ENCODE measurements around the gene PXYLP1. TPM values are rescaled to one million over a fixed set of nuclear protein-coding genes. Genes with fewer than 3 reads are reported as not detected.
"Not testable (repeated sequence)": the region's sequence is repeated elsewhere in the genome, so short reads cannot be mapped to it uniquely, and the experiment has no call there.

The PXYLP1 gene
- total RNA-seq, 2 donors from 2014 or later, result 12.0 to 15.3 TPM

DNA sequence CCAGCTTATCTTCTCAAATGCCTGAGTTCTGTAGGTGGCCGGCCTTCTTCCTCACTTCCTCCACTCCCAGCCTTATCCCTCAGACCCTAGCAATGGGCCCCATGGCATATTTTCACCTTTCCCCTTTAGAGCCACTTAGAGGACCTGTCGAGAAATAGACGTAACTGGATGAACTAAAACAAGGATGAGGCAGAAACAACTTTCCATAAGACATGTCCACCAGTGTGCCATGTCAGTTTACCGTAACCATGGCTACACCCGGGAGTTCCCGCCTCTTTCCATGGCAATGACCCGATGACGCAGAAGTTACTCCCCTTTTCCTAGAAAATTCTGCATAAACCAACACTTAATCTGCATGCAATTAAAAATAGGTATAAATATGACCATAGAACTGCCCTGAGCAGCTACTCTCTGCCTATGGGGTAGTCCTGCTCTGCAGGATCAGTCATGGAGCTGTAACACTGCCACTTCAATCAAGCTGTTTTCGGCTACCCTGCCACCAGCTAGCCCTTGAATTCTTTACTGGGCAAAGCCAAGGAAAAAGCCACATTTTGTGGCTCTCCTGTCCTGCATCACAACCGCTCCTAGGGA lies 81.6 kb downstream of the PXYLP1 start:
- no peak for DNase-seq (ENCODE audit: low spot score)
- Histone ChIP-seq H3K4me1 (replicated peaks) (no peaks in the 10 kb centered on the region), H3K36me3 (no peaks in the 10 kb centered on the region), H3K4me3 (no peak overlapping the region), H3K27me3 (replicated peaks; ENCODE audit: insufficient read depth) (no peaks in the 10 kb centered on the region), H3K27ac (no peak overlapping the region), H3K9me3 (no peaks in the 10 kb centered on the region)
- TF ChIP-seq POLR2A (IDR thresholded peaks at IDR 0.05), result no peak
- no peak for TF ChIP-seq POLR2AphosphoS5 (IDR thresholded peaks at IDR 0.05)
- TF ChIP-seq, protein P1, sequence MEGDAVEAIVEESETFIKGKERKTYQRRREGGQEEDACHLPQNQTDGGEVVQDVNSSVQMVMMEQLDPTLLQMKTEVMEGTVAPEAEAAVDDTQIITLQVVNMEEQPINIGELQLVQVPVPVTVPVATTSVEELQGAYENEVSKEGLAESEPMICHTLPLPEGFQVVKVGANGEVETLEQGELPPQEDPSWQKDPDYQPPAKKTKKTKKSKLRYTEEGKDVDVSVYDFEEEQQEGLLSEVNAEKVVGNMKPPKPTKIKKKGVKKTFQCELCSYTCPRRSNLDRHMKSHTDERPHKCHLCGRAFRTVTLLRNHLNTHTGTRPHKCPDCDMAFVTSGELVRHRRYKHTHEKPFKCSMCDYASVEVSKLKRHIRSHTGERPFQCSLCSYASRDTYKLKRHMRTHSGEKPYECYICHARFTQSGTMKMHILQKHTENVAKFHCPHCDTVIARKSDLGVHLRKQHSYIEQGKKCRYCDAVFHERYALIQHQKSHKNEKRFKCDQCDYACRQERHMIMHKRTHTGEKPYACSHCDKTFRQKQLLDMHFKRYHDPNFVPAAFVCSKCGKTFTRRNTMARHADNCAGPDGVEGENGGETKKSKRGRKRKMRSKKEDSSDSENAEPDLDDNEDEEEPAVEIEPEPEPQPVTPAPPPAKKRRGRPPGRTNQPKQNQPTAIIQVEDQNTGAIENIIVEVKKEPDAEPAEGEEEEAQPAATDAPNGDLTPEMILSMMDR (IDR thresholded peaks at IDR 0.05), result no peak
- intact Hi-C loops (cut with DNase I), result loop anchor here (5.0 kb wide), 2 partner anchors 44 to 244 kb away; no protein-coding TSS in a partner anchor
- 91% methylated on average over 10 of the region's 10 CpGs for WGBS

DNA sequence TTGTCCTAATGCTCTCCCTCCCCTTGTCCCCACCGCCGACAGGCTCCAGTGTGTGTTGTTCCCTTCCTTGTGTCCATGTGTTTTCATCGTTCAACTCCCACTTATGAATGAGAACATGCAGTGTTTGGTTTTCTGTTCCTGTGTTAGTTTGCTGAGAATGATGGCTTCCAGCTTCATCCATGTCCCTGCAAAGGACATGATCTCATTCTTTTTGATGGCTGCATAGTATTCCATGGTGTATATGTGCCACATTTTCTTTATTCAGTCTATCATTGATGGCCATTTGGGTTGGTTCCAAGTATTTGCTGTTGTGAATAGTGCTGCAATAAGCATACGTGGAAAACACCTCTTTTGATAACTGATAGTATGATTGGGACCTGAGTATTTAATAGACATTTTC lies 82.8 kb downstream of the PXYLP1 start:
- H3K27ac ChIP-seq; H3K9me3 ChIP-seq; H3K36me3 ChIP-seq; H3K4me3 ChIP-seq; DNase-seq (ENCODE audit: low spot score); H3K4me1 ChIP-seq (replicated peaks); H3K27me3 ChIP-seq (replicated peaks; ENCODE audit: insufficient read depth): not testable (repeated sequence)
- intact Hi-C loops (cut with DNase I), result loop anchor here (5.0 kb wide), 2 partner anchors 43 to 243 kb away; no protein-coding TSS in a partner anchor
- WGBS, result 91% methylated on average over 4 of the region's 4 CpGs

DNA sequence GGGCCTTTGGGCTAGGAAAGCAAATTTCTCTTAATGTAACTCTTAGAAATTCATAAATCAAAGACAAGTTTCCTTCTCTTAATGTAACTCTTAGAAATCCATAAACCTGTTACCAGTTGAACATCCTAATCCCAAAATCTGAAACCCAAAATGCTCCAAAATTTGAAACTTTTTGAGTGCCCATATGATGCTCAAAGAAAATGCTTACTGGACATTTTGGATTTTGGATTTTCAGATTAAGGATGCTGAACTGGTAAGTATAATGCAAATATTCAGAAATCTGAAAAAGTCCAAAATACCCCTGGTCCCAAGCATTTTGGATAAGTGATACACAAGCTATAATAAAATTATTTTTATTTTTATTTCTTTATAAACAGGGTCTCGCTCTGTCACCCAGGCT lies 85.2 kb downstream of the PXYLP1 start:
- DNase-seq (ENCODE audit: low spot score), result no peak
- no peaks in the 10 kb centered on the region for H3K9me3 ChIP-seq
- H3K27ac ChIP-seq, result no peak overlapping the region
- H3K27me3 ChIP-seq (replicated peaks; ENCODE audit: insufficient read depth), result no peaks in the 10 kb centered on the region
- no peak for TF ChIP-seq POLR2AphosphoS5 (IDR thresholded peaks at IDR 0.05)
- TF ChIP-seq, protein P1 (IDR thresholded peaks at IDR 0.05), result no peak
- no peak for TF ChIP-seq POLR2A (IDR thresholded peaks at IDR 0.05)
- no peak overlapping the region for H3K4me3 ChIP-seq
- 97% methylated on average over 1 of the region's 1 CpG for WGBS
- intact Hi-C loops (cut with DNase I), result no loop called here
- H3K36me3 ChIP-seq, result no peaks in the 10 kb centered on the region
- no peaks in the 10 kb centered on the region for H3K4me1 ChIP-seq (replicated peaks)

DNA sequence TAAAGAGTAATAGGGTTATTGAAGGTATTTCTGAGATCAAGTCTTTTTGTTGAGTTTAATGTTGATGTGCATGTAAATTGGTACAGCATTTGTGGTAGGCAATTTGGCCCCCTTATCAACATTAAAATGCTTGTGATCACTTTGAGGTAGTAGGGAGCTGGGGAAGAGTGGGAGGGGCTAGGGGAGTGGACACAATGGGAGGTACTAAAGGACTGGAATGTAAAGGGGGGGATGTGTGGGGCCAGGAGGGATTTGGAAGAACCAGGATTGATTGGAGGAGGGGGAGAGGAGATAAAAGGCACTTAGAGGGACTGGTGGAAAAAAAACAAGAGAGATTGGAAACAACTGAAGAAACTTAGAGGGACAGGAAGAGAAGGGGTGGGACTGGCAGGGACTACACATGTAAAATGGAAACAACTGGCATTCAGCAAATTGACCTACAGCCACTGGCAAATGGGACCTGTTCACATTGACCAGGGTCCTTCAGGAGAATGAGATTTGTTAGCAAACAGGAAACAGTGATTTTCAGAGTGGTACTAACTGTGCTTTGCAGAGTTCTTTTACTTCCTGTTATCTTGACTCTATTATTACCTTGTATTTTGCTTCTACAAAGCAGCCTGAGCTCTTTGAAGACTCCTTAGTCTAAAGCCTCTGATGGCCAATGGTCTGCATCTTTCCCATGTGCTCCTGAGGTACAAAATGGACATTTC lies 88.9 kb downstream of the PXYLP1 start:
- Histone ChIP-seq H3K27me3 (replicated peaks; ENCODE audit: insufficient read depth) (no peaks in the 10 kb centered on the region), H3K27ac (no peak overlapping the region), H3K9me3 (no peaks in the 10 kb centered on the region), H3K4me1 (replicated peaks) (no peaks in the 10 kb centered on the region), H3K4me3 (no peak overlapping the region), H3K36me3 (no peaks in the 10 kb centered on the region)
- no peak for DNase-seq (ENCODE audit: low spot score)
- no peak for TF ChIP-seq POLR2A (IDR thresholded peaks at IDR 0.05)
- TF ChIP-seq POLR2AphosphoS5 (IDR thresholded peaks at IDR 0.05), result no peak
- TF ChIP-seq, protein P1 (IDR thresholded peaks at IDR 0.05), result no peak
- intact Hi-C loops (cut with DNase I), result no loop called here

DNA sequence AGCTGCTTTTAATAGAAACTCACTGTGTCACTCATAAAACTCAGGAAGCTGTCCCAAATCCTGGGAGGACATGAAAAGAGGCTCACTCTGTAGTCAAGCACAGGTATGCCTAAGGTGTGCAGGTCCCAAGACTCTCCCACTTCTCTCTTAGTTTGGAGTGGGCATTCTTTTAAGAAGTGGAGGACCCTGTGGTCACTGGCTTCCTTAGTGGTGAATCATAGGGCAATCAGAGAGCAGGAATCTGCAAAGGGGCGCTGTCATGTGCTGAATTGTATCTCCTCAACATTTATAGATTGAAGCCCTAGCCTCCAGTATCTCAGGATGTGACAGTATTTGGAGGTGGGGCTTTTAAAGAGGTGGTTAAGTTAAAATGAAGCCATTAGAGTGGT lies 89.5 kb downstream of the PXYLP1 start:
- DNase-seq (ENCODE audit: low spot score), result no peak
- intact Hi-C loops (cut with DNase I), result no loop called here
- TF ChIP-seq, protein P1 (IDR thresholded peaks at IDR 0.05), result no peak
- no peak for TF ChIP-seq POLR2A (IDR thresholded peaks at IDR 0.05)
- TF ChIP-seq POLR2AphosphoS5 (IDR thresholded peaks at IDR 0.05), result no peak
- no peak overlapping the region for H3K4me3 ChIP-seq
- no peaks in the 10 kb centered on the region for H3K9me3 ChIP-seq
- H3K27me3 ChIP-seq (replicated peaks; ENCODE audit: insufficient read depth), result no peaks in the 10 kb centered on the region
- no peaks in the 10 kb centered on the region for H3K36me3 ChIP-seq
- H3K27ac ChIP-seq, result no peak overlapping the region
- WGBS, result 92% methylated on average over 1 of the region's 1 CpG
- H3K4me1 ChIP-seq (replicated peaks), result no peaks in the 10 kb centered on the region

Measured in prostate gland (tissue), 2 donors.